Measurements from ENCODE around the gene TTC34. TPM values are rescaled to one million over a fixed set of nuclear protein-coding genes. Genes with fewer than 3 reads are reported as not detected.

TTC34 gene
- polyA plus RNA-seq, 1 of the 3 experiments (the other 2 are of a cell fraction), result 0.16 TPM

- TF ChIP-seq EP300 (IDR thresholded peaks at IDR 0.05; ENCODE audit: borderline replicate concordance in 1 of 2, low read depth in 1 of 2, low read length in 1 of 2), result no peak
- TF ChIP-seq TCF12 (IDR thresholded peaks at IDR 0.05), result no peak
- no peak for TF ChIP-seq GABPA (IDR thresholded peaks at IDR 0.05; ENCODE audit: low read depth)
- no peak for TF ChIP-seq NFIC (IDR thresholded peaks at IDR 0.05; ENCODE audit: borderline replicate concordance)
- TF ChIP-seq FOXM1 (IDR thresholded peaks at IDR 0.05; ENCODE audit: low read depth), result no peak
- TF ChIP-seq JUND (IDR thresholded peaks at IDR 0.05), result no peak
- no peak for TF ChIP-seq MEF2A (IDR thresholded peaks at IDR 0.05; ENCODE audit: borderline replicate concordance, low read depth)
- no peak for TF ChIP-seq CTCF (IDR thresholded peaks at IDR 0.05)
- TF ChIP-seq YY1 (IDR thresholded peaks at IDR 0.05; ENCODE audit: low read depth), result no peak
- H3K36me3 ChIP-seq (replicated peaks in 1 of 2; ENCODE audit: control insufficient read depth in 1 of 2, insufficient read depth in 2 of 2, low read length in 1 of 2), result no peaks in the 10 kb centered on the region
- no peak overlapping the region for H2AFZ ChIP-seq (ENCODE audit: low read depth)
- H3K27me3 ChIP-seq (ENCODE audit: insufficient read depth), result no peaks in the 10 kb centered on the region
- 13% methylated on average over 12 of the region's 16 CpGs for WGBS (ENCODE audit: low lambda C conversion rate)
- POLR2A ChIA-PET, result no interaction called here
- H3K79me2 ChIP-seq (ENCODE audit: insufficient read depth), result no peaks in the 10 kb centered on the region
- CTCF ChIA-PET, result no interaction called here
- H3K4me2 ChIP-seq, result no peak overlapping the region
- no peaks in the 10 kb centered on the region for H3K9me3 ChIP-seq
- no peak for DNase-seq
- H3K9ac ChIP-seq, result no peak overlapping the region
- H3K4me1 ChIP-seq (ENCODE audit: control insufficient read depth in 1 of 2, insufficient read depth in 2 of 2, low read depth in 1 of 2, low read length in 1 of 2), result no peaks in the 10 kb centered on the region
- H3K27ac ChIP-seq (ENCODE audit: low read depth in 2 of 2, low read length in 1 of 2), result no peak overlapping the region
- no peaks in the 10 kb centered on the region for H3F3A ChIP-seq (replicated peaks; ENCODE audit: insufficient read depth)
- no peak overlapping the region for H3K4me3 ChIP-seq (ENCODE audit: low read depth in 2 of 2, low read length in 1 of 2)
- H4K20me1 ChIP-seq (ENCODE audit: insufficient read depth), result no peaks in the 10 kb centered on the region
- H3K9me2 ChIP-seq, result no peaks in the 10 kb centered on the region
Measured at GRCh38 chr1:2840036-2840809, 38.7 kb upstream of the TTC34 start.

GRCh38 chr1:2837823-2838222 lies 36.3 kb upstream of the TTC34 start:
- Histone ChIP-seq H3K9ac (no peak overlapping the region), H3K4me3 (ENCODE audit: low read depth in 2 of 2, low read length in 1 of 2) (no peak overlapping the region), H3K4me2 (no peak overlapping the region), H3K9me3 (no peaks in the 10 kb centered on the region), H2AFZ (ENCODE audit: low read depth) (no peak overlapping the region), H3K27ac (ENCODE audit: low read depth in 2 of 2, low read length in 1 of 2) (no peak overlapping the region), H4K20me1 (ENCODE audit: insufficient read depth) (no peaks in the 10 kb centered on the region), H3K9me2 (no peaks in the 10 kb centered on the region), H3K4me1 (ENCODE audit: control insufficient read depth in 1 of 2, insufficient read depth in 2 of 2, low read depth in 1 of 2, low read length in 1 of 2) (no peaks in the 10 kb centered on the region), H3K27me3 (ENCODE audit: insufficient read depth) (no peaks in the 10 kb centered on the region), H3F3A (replicated peaks; ENCODE audit: insufficient read depth) (no peaks in the 10 kb centered on the region), H3K36me3 (replicated peaks in 1 of 2; ENCODE audit: control insufficient read depth in 1 of 2, insufficient read depth in 2 of 2, low read length in 1 of 2) (no peaks in the 10 kb centered on the region), H3K79me2 (ENCODE audit: insufficient read depth) (no peaks in the 10 kb centered on the region)
- no peak for DNase-seq
- WGBS (ENCODE audit: low lambda C conversion rate), result 13% methylated on average over 11 of the region's 12 CpGs
- ChIA-PET POLR2A (no interaction called here), CTCF (interaction anchor here (0.9 to 1.3 kb wide), 2 partner anchors 15 to 17 kb away, joined by 3 to 4 read pairs; no protein-coding TSS in a partner anchor)
- no peak for TF ChIP-seq EZH2phosphoT487 (IDR thresholded peaks at IDR 0.05; ENCODE audit: borderline replicate concordance, low read depth)
- TF ChIP-seq FOXJ3 (CRISPR knock-in tag; IDR thresholded peaks at IDR 0.05), result no peak
- no peak for TF ChIP-seq ELF1 (IDR thresholded peaks at IDR 0.05)
- no peak for TF ChIP-seq TCF12 (IDR thresholded peaks at IDR 0.05)
- no peak for TF ChIP-seq NRF1 (IDR thresholded peaks at IDR 0.05; ENCODE audit: low read depth, low read length)
- no peak for TF ChIP-seq MAX (IDR thresholded peaks at IDR 0.05; ENCODE audit: low read depth)
- no peak for TF ChIP-seq RFX5 (IDR thresholded peaks at IDR 0.05; ENCODE audit: low read length)
- no peak for TF ChIP-seq MXI1 (IDR thresholded peaks at IDR 0.05; ENCODE audit: low read depth, low read length)
- no peak for TF ChIP-seq GABPA (IDR thresholded peaks at IDR 0.05; ENCODE audit: low read depth)
- no peak for TF ChIP-seq CHD2 (IDR thresholded peaks at IDR 0.05; ENCODE audit: low read length, partially characterized antibody)
